HCT116 (cell line): ENCODE results near the gene TMPRSS9.

Experiments
- JUND ChIP-seq: IDR thresholded peaks from 2 replicates; pipeline ENCODE4 v1.6.1; 2012
- MAX ChIP-seq: IDR thresholded peaks from 2 replicates; pipeline ENCODE4 v1.6.1; 2012
- SIN3A ChIP-seq: IDR thresholded peaks from 2 replicates; pipeline ENCODE4 v1.6.1; 2012; ENCODE audit warnings: low read depth

GRCh38 chr19:2451741-2452140 is 91.7 kb downstream of the TMPRSS9 start:
- TF ChIP-seq SIN3A, result no peak
- TF ChIP-seq MAX, result no peak
- TF ChIP-seq JUND, result no peak
